Measurements from ENCODE around the gene PTPN21.

The PTPN21 gene

DNA sequence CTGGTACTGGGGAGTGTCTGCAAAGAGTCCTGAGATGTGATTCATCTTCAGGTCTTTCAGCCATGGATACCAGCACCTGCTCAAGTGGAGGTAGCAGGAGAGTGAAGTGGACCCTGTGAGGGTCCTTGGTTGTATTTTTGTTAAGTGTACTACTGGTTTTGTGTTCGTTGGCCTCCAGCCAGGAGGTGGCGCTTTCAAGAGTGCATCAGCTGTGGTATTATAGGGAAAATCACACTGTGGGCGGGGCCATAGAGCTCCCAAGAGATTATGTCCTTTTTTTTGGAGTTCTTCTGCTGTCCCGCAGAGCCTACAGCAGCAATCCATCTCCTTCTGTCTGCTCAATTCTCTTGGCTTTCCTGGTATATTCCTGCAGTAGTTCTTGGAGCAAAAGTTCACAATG lies 102.6 kb downstream of the PTPN21 start:
- no peak for DNase-seq

DNA sequence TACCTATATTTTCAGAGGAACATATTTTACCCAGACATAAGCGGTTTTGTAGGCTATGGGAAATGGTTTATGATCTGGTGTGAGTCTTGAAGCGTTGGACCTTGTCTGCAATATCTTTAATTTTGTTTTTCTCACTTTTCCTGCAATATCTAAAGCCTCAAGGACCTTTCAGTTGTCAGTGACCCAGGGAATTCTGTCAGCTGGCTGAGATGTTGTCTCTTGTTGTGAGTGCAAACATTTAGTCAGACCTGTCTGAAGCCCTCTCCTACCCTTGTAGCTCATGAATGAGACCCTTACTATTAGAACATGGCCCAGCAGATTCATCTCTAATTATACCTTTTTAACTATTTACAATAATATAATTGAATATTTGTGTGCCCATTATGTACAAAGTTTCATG lies 115.7 kb downstream of the PTPN21 start:
- no peak for DNase-seq

DNA sequence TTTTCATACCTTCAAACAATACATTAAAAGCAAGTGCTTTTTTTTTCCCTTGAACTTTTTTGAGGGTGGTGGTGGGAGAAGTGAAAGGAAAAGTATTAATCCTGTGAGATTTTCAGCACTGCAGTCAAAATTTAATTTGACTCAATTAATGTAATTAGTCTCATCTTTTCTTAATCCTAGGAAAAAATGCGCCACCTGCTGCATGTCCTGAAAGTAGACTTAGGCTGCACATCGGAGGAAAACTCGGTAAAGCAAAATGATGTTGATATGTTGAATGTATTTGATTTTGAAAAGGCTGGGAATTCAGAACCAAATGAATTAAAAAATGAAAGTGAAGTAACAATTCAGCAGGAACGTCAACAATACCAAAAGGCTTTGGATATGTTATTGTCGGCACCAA lies 117.1 kb downstream of the PTPN21 start:
- no peak for DNase-seq

DNA sequence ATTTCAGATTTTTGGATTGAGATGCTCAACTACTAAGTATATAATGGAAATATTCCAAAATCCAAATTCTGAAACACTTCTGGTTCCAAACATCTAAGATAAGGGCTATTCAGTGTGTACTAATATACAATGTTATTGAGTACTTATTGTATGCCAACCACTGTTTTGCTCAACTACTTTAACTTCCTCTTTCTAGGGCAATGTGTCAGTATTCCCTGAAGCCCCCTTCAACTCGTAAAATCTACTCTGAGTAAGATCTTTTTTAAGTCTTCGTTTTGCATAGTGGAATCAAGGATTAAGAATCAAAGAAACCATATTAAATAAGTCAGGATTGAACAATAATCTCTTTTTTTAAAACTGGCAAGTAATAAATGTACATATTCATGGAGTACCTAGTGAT lies 123.8 kb downstream of the PTPN21 start:
- no peak for DNase-seq

DNA sequence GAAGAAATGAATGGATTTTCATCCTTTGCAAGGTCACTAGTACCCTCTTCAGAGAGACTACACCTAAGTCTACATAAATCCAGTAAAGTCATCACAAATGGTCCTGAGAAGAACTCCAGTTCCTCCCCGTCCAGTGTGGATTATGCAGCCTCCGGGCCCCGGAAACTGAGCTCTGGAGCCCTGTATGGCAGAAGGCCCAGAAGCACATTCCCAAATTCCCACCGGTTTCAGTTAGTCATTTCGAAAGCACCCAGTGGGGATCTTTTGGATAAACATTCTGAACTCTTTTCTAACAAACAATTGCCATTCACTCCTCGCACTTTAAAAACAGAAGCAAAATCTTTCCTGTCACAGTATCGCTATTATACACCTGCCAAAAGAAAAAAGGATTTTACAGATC lies 128.5 kb downstream of the PTPN21 start:
- DNase-seq, result no peak

DNA sequence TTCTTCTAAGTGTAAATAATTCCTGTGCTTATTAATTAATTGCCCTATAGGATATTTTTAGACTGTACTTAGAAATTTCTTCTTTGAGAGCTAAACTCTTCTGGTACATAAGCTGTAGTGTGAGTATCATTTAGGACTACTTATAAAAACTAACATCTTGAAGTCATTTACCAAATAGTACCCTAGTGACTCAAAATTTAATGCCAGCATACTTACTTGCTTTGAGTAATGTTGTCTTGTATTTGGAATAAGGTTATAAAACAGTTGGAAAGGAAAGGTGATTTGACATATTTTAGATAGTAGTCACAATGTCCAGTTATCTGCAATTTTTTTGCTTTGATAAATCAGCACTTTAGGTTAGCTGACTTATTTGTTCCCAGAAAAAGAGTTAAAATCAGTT lies 130.2 kb downstream of the PTPN21 start:
- no peak for DNase-seq

DNA sequence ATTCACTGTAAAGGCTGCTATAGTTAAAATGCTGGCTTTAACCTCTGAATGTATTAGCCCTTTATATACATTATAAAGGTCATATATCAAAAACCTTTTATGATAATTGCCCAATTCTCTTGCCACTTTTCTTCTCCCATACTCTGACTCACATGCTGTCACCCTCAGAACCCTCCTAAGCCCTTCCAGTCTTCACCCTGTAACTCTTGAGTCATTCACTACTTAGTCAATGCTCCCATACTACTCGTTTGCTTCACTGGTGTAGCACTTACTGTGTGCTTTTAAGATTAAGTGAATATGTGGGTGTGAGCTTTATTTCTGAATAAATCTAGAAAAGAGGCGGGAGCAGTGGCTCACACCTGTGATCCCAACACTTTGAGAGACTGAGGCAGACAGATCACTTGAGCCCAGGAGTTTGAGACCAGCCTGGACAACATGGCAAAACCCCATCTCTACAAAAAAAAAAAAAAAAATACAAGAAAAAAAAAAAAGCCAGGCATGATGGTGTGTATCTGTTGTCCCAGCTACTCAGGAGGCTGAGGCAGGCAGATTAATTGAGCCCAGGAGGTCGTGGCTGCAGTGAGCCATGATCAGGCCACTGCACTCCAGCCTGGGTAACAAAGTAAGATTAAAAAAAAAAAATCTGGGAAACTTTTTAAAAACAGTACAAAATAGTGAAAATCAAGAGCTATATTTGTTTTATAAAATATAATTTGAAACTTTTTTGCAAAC lies 131.7 kb downstream of the PTPN21 start:
- no peak for DNase-seq

DNA sequence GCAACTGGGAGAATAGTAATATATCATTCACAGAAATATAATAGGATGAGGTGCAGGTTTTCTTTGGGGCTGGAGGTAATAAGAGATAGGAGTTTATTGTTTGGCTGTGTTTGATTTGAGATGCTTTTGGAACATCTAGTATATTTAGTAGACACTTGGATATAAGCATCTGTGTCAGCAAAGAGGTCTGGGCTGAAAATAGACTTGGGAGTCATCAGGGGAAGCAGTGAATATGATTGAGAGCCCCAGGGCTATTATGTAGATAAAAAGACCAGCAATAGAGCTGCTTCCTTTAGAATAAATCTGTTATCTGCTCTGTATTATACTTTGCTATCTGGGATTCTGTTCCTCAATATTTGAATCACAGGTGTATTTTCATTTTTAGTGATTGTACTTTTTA lies 132.8 kb downstream of the PTPN21 start:
- DNase-seq, result no peak

DNA sequence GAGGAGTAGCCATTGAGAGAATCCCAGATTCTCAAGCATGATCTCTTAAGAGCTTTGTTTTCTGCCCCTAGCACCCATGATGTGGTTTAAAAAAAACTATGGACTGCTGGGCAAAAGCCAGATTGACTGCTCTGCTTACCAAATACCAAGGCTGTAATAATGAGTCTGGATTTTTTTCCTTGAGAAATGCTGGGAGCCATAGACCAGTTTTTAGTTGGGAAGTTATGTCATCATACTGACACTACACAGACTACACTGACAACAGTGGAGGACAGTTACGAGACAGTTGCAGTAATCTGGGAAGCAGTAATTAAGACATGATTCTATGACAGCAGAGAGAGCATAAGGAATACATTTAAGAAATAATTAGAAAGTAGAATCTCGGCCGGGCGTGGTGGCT lies 133.5 kb downstream of the PTPN21 start:
- DNase-seq, result no peak

DNA sequence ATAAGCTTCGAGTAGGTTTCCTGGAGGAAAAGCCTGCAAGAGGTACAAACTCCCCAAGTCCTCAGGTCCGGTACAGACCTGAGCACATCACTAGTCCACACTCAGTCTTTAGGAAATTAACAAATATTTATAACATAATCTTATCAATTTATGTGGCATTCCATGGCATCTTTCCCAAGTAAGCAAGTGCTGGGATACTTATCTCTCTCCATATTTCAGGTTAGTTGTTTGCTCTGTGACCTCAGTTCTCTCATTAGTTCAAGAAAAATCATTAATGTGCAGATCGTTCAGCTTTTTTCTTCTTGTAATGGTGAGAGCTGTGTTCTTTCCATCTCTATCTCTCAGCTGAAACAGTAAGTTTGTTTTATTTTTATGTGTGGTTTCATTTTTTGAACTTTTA lies 134.6 kb downstream of the PTPN21 start:
- no peak for DNase-seq

DNA sequence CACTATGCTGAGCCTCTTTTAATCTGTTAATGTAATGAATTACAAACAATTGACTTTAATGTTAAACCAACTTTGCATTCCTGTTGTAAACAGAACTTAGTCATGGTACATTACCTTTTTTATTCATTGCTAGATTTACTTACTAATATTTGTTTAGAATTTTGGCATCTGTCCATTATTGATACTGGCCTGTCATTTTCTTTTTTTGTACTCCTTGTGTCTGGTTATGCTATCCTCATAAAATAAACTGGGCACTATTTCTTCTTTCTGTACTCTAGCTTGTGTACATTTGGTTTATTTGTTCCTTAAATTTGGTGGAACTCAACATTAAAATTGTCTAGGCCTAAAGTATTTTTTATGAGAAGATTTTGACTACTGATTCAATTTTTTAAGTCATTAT lies 137.2 kb downstream of the PTPN21 start:
- peak; percentile 17 for DNase-seq

Measured in NCI-H748 treated with DMSO at 0.1 percent for 48 hours (cell line).